ENCODE data around the gene CDH11.

The CDH11 gene

GRCh38 chr16:65122724-65123395 lies 997 bp upstream of the CDH11 start:
- TF ChIP-seq CTCF (IDR thresholded peaks at IDR 0.05) (no peak), ZFX (IDR thresholded peaks at IDR 0.05; ENCODE audit: borderline replicate concordance) (no peak)
- no peak overlapping the region for H3K27ac ChIP-seq

GRCh38 chr16:65120831-65121721 lies 787 bp downstream of the CDH11 start:
- H3K27ac ChIP-seq = no peak overlapping the region
- TF ChIP-seq ZFX (IDR thresholded peaks at IDR 0.05; ENCODE audit: borderline replicate concordance) = no peak
- TF ChIP-seq CTCF (IDR thresholded peaks at IDR 0.05) = no peak

- TF ChIP-seq ZFX (IDR thresholded peaks at IDR 0.05; ENCODE audit: borderline replicate concordance) (no peak), CTCF (IDR thresholded peaks at IDR 0.05) (no peak)
- H3K27ac ChIP-seq = no peak overlapping the region
Observed at GRCh38 chr16:65120461-65120830, 1.4 kb downstream of the CDH11 start.

GRCh38 chr16:65119901-65120401 lies 1.9 kb downstream of the CDH11 start:
- TF ChIP-seq CTCF (IDR thresholded peaks at IDR 0.05) = no peak
- no peak for TF ChIP-seq ZFX (IDR thresholded peaks at IDR 0.05; ENCODE audit: borderline replicate concordance)
- no peak overlapping the region for H3K27ac ChIP-seq

GRCh38 chr16:65119435-65119834 lies 2.4 kb downstream of the CDH11 start:
- no peak for TF ChIP-seq ZFX (IDR thresholded peaks at IDR 0.05; ENCODE audit: borderline replicate concordance)
- TF ChIP-seq CTCF (IDR thresholded peaks at IDR 0.05) = no peak
- no peak overlapping the region for H3K27ac ChIP-seq

GRCh38 chr16:65118871-65119270 lies 3.0 kb downstream of the CDH11 start:
- no peak for TF ChIP-seq CTCF (IDR thresholded peaks at IDR 0.05)
- no peak overlapping the region for H3K27ac ChIP-seq

All from 22Rv1 (cell line).